ENCODE data around the gene PLPPR1. TPM values are rescaled to one million over a fixed set of nuclear protein-coding genes. Genes with fewer than 3 reads are reported as not detected.
"Not testable (repeated sequence)": the region's sequence is repeated elsewhere in the genome, so short reads cannot be mapped to it uniquely, and the experiment has no call there.

Gene PLPPR1
- total RNA-seq, 1 experiment from 2014 or later: 0.93 TPM

DNA sequence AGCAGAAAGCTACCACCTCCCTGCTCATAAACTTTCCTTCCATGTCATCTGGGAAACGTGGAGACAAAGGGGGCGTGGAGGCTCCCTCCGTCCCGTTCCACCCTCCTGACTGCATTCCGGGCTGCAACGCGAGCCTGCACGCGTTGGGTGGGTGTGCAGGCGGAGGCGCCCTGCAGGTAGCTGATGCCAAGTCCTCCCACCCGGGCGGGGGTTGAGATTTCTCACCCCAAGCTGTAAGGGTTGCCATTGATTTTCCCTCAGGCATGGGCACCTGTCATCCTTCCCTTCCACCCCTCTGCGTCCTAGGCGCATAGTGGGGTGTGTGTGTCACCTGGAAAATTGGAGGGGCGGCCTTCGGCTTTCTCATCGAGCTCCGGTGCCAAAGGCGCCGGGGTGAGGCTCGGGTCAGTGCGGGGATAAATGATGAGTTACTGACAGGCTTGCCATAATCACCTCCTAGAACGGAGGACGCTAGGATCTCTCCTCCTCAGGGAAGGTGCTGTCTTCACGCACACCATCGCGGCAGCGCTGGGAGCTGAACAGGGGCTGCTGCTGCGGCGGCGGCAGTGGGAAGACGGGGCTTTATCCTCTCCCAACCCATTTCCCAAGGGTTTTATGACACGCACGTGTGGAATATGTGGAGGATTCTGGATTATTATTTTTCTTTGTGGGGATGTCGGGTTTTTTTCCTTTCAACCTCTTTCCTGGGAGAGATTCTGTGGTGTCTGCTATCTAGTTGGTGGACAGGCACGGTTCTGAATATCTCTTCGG lies 973 bp downstream of the PLPPR1 start:
- peak overlapping the region; percentile 60 for H3K4me3 ChIP-seq
- peak in 1 of 2 experiments; percentile 11 for DNase-seq
- peaks cover 7% of the 10 kb centered on the region; the same call in 1 of the 2 replicates for H3K27me3 ChIP-seq
- no peaks in the 10 kb centered on the region for H3K9me3 ChIP-seq (replicated peaks)
- no peaks in the 10 kb centered on the region for H3K36me3 ChIP-seq
- H3K27ac ChIP-seq: no peak overlapping the region
- peaks cover 7% of the 10 kb centered on the region for H3K4me1 ChIP-seq

DNA sequence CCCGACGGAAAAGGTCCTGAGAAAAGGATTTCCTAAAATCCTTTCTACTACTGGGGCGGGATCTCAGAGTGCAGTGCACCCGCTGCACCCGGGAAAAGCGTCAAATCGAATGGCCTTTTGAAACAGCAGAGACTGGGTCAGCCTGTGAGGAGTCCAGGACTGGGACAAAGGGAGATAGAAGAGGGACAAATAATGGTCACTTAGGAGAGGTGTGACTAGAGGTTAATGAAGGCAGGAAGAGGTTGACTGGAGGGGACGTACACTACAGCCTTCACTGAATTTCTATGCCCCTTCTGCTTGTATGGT lies 1.5 kb downstream of the PLPPR1 start:
- no peaks in the 10 kb centered on the region for H3K36me3 ChIP-seq
- H3K9me3 ChIP-seq (replicated peaks): no peaks in the 10 kb centered on the region
- peaks cover 7% of the 10 kb centered on the region for H3K4me1 ChIP-seq
- peaks cover 7% of the 10 kb centered on the region; the same call in 1 of the 2 replicates for H3K27me3 ChIP-seq
- no peak overlapping the region for H3K27ac ChIP-seq
- DNase-seq: no peak
- H3K4me3 ChIP-seq: no peak overlapping the region

DNA sequence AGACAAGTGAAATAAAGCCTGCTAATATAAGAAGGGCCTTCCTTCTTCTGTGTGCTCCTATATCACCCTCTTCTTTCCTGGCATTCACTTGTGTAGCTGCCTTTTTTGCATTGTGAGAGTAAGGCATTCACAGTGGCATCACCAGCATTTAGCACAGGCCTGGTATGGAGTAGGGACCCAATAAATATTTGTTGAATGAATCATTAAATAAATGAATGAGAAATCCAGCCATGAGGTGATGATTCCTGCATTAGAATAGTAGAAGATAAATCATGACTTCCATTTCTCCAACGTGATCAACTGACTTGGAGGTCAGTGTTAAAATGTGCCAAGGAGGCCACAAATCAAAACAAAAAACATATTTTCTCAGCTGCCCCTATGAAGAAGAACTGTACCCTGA lies 3.9 kb downstream of the PLPPR1 start:
- Histone ChIP-seq H3K9me3 (replicated peaks) (no peaks in the 10 kb centered on the region), H3K27ac (no peak overlapping the region), H3K36me3 (no peaks in the 10 kb centered on the region), H3K4me3 (no peak overlapping the region), H3K4me1 (peaks cover 6% of the 10 kb centered on the region), H3K27me3 (peaks cover 7% of the 10 kb centered on the region; the same call in 1 of the 2 replicates)
- no peak for DNase-seq

DNA sequence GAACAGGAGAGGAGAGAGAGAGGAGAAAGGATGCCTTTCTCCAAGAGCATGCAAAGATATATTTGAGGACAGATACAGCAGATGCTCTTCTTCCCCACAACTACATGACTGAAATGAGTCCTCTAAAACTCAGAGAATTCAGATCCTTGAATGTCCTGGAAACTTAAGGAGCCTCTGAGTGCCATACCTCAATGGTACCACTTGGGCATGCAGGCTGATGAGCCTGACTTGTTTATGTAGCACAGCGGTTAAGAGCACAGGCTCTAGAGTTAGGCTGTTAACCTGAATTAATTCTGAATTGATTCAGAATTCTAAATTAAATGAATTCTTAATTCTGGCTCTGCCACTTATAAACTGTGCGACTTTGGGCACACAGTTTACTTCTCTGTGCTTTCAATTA lies 5.7 kb downstream of the PLPPR1 start:
- Histone ChIP-seq H3K27ac (no peak overlapping the region), H3K36me3 (no peaks in the 10 kb centered on the region), H3K9me3 (replicated peaks) (no peaks in the 10 kb centered on the region), H3K4me1 (peaks cover 6% of the 10 kb centered on the region), H3K27me3 (peaks cover 6% of the 10 kb centered on the region; the same call in 1 of the 2 replicates), H3K4me3 (no peak overlapping the region)
- no peak for DNase-seq

DNA sequence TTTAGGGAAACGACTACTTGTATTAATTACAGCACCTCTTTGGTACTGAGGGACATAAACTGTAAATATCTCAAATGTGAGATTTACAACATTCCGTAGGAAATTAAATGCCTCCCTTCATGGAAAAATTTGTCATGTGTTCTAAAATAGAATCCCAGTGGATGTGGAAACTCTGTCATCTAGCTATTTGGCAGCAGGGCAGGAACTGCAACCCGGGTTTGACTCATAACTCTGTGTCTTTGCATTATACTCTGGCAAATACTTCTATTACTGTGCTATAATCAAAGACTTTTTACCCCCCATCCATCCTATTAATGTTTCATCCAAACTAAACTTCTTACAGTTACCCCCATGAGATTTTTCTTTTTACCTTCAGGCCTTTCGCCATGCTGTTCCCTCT lies 6.6 kb downstream of the PLPPR1 start:
- peaks cover 6% of the 10 kb centered on the region for H3K4me1 ChIP-seq
- no peak for DNase-seq
- H3K27ac ChIP-seq: no peak overlapping the region
- no peak overlapping the region for H3K4me3 ChIP-seq
- no peaks in the 10 kb centered on the region for H3K27me3 ChIP-seq
- no peaks in the 10 kb centered on the region for H3K36me3 ChIP-seq
- H3K9me3 ChIP-seq (replicated peaks): no peaks in the 10 kb centered on the region

DNA sequence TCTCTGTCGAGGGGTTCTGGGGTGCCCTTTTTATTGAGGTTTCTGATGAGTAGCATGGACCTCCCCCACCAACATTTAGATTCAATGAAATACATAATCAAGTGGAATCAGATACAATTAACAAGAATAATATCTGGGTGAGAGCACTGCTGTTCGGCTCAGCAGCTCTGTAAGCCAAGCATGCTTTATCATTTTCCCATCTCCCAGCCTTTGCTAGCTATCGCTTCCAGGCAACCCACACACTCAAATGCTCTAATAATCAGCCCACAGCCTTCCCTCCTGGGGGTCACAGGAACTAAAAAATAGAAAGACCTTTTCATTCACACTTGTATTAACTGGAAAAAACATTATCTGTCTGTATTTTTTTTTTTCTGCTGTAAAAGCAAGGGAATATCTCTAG lies 8.9 kb downstream of the PLPPR1 start:
- no peaks in the 10 kb centered on the region for H3K36me3 ChIP-seq
- DNase-seq: peak in 1 of 2 experiments; percentile 22
- H3K4me1 ChIP-seq: peaks cover 6% of the 10 kb centered on the region; the same call in 1 of the 2 replicates
- no peaks in the 10 kb centered on the region for H3K9me3 ChIP-seq (replicated peaks)
- H3K4me3 ChIP-seq: no peak overlapping the region
- H3K27ac ChIP-seq: no peak overlapping the region
- no peaks in the 10 kb centered on the region for H3K27me3 ChIP-seq

DNA sequence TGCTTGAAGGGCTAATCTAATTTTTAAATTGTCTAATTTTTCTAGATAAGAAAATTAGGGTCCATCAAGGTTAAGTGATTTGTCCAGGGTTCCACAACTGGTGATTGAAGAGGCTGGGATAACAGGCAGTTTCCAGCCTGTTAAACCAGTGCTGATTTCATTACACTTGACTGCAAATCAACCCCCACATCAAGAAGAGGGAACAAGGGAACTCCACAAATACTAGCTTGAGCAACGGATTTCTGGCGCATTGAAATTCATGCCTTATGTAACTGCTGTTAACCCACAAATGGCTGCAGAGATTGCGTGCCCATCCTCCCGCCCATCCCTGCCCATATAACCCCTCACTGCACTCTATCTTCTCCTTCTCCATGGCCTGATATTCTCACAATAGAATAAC lies 10.0 kb downstream of the PLPPR1 start:
- Histone ChIP-seq H3K9me3 (replicated peaks) (no peaks in the 10 kb centered on the region), H3K4me3 (no peak overlapping the region), H3K27ac (no peak overlapping the region), H3K36me3 (no peaks in the 10 kb centered on the region), H3K27me3 (no peaks in the 10 kb centered on the region), H3K4me1 (peaks cover 6% of the 10 kb centered on the region; the same call in 1 of the 2 replicates)
- no peak for DNase-seq

DNA sequence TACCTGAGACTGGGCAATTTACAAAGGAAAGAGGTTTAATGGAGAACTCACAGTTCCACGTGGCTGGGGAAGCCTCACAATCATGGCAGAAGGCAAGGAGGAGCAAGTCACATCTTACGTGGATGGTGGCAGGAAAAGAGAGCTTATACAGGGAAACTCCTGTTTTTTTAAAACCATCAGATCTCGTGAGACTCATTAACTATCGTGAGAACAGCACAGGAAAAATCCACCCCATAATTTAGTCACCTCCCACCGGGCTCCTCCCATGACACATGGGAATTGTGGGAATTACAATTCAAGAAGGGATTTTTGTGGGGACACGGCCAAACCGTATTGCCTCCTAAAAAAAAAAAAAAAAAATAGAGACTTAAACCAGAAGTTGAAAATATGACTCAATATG lies 11.1 kb downstream of the PLPPR1 start:
- not testable (repeated sequence) for H3K4me3 ChIP-seq; H3K4me1 ChIP-seq; H3K27me3 ChIP-seq; H3K36me3 ChIP-seq; H3K9me3 ChIP-seq (replicated peaks); DNase-seq; H3K27ac ChIP-seq

DNA sequence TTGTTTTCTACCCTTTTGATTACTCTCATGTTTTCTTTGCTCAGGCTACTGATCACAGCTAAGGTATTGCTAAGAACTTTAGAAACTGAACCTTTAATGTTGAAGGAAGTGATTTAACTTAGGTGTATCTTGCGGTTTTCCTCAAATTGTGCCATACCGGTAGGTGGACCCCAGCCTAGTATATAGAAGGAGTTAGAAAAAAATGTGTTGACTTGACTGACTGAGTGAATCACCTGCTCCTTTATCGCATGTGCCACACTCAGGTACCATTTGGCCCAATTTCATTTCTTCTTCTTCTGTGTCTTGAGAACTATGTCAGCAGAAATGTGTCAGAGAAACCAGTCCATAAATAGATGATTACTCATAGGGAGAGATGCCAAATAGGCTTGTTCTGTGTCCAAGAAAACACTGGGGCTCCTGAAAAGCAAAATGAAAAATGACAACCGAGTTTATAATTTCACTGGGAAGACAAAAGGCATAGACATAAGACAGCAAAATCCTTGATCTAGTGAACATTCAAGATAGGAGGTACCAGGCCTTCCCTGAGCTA lies 19.4 kb downstream of the PLPPR1 start:
- no peaks in the 10 kb centered on the region for H3K27me3 ChIP-seq
- DNase-seq: no peak

DNA sequence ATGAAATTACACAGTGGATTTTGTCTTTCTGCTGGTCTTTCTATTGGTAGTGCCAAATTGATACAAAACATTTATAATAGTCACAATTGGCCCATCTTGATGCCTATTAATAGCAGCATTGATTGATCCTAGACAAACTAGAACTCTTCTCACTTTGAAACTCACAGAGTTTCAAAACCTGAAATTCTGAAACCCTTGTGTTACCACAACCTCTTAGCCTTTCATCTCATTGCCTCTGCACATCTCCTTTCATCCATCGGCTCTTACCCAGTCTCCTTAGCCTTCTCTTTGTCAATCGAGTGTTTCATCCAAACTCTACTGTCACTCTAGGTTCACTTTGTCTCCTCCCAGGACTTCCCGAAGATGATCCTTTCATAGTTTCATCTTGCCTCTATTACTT lies 22.1 kb downstream of the PLPPR1 start:
- no peaks in the 10 kb centered on the region for H3K9me3 ChIP-seq (replicated peaks)
- no peaks in the 10 kb centered on the region for H3K27me3 ChIP-seq
- no peak overlapping the region for H3K27ac ChIP-seq
- no peaks in the 10 kb centered on the region for H3K36me3 ChIP-seq
- no peak for DNase-seq
- H3K4me1 ChIP-seq: no peaks in the 10 kb centered on the region
- H3K4me3 ChIP-seq: no peak overlapping the region

More for the DNA sequence above, 19.4 kb downstream of the PLPPR1 start:
- H3K27ac ChIP-seq: no peak overlapping the region
- H3K4me1 ChIP-seq: no peaks in the 10 kb centered on the region
- H3K9me3 ChIP-seq (replicated peaks): no peaks in the 10 kb centered on the region
- no peak overlapping the region for H3K4me3 ChIP-seq
- H3K36me3 ChIP-seq: no peaks in the 10 kb centered on the region

DNA sequence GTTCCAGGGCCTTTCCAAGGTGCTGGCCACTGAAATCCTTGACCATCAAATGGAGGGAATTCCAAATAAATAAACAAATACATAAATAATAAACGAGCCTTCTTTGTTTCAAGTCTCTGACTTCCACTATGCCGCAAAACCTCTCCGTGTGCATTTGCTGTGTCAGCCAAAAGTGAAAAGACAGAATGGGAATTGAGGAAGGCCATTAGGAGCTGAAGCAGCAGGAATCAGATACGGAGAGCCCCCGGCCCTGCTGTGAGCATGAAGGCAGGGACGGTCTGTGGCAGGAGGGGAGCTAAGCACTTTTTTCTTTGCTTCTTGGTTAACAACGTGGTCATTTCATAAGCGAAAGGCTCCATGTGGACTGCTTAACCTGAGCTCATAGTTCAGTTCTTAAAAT lies 26.1 kb downstream of the PLPPR1 start:
- Histone ChIP-seq H3K4me1 (no peaks in the 10 kb centered on the region), H3K4me3 (no peak overlapping the region), H3K27me3 (no peaks in the 10 kb centered on the region), H3K9me3 (replicated peaks) (no peaks in the 10 kb centered on the region), H3K36me3 (no peaks in the 10 kb centered on the region), H3K27ac (no peak overlapping the region)
- DNase-seq: no peak

DNA sequence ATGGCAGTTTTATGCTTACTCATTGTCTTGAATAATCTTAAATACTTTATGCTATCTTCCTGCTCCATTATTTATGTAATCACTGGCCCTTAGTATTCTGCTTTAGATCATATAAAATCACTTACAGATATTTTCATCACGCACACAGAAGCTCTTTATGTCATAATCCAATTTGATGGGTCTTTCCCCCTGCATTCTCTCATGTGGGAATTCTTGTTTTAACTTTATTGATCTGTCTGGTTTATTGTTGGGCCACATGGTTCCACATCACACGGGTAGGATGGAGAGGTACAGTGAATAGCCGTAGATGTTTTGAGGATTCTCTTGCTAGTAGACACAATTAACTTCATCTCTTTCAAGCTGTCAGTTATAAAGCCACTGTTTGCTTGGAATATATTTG lies 27.0 kb downstream of the PLPPR1 start:
- H3K4me3 ChIP-seq: no peak overlapping the region
- H3K27ac ChIP-seq: no peak overlapping the region

DNA sequence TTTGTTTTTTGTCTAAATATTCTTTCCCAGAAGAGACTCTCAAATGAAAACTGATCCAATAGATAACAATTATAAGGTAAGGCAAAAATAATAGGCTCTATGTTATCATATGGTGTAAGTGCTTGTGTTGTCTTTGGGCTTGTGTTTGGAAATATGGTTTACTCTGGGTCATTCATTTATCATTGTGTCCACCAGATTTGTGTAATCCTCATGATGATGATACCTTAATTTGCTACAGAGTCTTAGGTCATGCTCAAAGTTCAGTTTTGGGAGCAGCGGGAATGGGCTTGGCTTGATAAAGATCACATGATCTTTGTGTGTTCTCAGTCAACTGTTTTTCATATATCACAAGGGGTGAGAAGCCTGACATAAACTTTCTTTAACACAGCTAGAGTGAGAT lies 34.2 kb downstream of the PLPPR1 start:
- Histone ChIP-seq H3K4me3 (no peak overlapping the region), H3K27me3 (no peaks in the 10 kb centered on the region), H3K36me3 (no peaks in the 10 kb centered on the region), H3K9me3 (replicated peaks) (no peaks in the 10 kb centered on the region), H3K27ac (no peak overlapping the region), H3K4me1 (no peaks in the 10 kb centered on the region)
- DNase-seq: no peak

More for the DNA sequence above, 27.0 kb downstream of the PLPPR1 start:
- H3K36me3 ChIP-seq: no peaks in the 10 kb centered on the region
- H3K4me1 ChIP-seq: no peaks in the 10 kb centered on the region
- no peaks in the 10 kb centered on the region for H3K27me3 ChIP-seq
- H3K9me3 ChIP-seq (replicated peaks): no peaks in the 10 kb centered on the region
- no peak for DNase-seq

DNA sequence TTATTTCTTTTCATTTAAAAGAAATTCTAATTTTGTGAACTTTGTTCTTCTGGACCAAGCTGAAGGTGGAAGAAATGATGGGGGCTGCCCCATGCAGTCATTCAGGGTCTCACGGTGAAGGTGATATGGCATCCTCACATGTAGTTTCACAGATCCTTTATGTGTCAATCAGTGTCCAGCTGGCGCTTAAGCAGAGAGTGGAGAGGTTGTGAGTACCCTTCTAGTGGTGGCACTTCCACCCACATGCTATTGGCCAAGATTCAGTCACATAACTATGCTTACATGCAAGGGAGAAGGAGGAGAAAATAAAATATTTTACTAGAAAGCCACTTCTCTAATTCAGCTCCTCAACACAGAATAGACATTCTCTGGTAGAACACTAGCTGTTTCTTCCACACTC lies 34.7 kb downstream of the PLPPR1 start:
- DNase-seq: no peak
- Histone ChIP-seq H3K4me1 (no peaks in the 10 kb centered on the region), H3K9me3 (replicated peaks) (no peaks in the 10 kb centered on the region)

DNA sequence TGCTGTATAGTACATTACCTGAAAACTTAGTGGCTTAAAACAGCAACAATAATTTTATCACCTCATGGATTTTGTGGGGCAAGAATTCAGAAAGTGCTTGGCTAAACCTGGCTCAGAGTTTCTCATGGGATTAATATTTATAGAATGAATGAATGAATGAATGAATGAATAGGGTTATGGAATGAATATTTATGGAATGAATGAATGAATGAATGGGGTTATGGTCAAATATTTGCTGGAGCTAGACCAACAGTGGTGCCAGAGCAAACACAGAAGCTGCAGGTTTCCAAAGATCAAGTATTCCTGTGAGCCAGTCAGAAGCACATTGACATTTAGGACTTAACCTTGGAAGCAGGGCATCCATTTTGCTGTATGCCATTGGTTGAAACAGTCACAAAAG lies 35.7 kb downstream of the PLPPR1 start:
- no peaks in the 10 kb centered on the region for H3K36me3 ChIP-seq
- no peaks in the 10 kb centered on the region for H3K9me3 ChIP-seq (replicated peaks)
- H3K27ac ChIP-seq: no peak overlapping the region
- no peak overlapping the region for H3K4me3 ChIP-seq
- H3K27me3 ChIP-seq: no peaks in the 10 kb centered on the region
- no peaks in the 10 kb centered on the region for H3K4me1 ChIP-seq
- no peak for DNase-seq

More for the DNA sequence above, 34.7 kb downstream of the PLPPR1 start:
- Histone ChIP-seq H3K27ac (no peak overlapping the region), H3K4me3 (no peak overlapping the region), H3K27me3 (no peaks in the 10 kb centered on the region), H3K36me3 (no peaks in the 10 kb centered on the region)

DNA sequence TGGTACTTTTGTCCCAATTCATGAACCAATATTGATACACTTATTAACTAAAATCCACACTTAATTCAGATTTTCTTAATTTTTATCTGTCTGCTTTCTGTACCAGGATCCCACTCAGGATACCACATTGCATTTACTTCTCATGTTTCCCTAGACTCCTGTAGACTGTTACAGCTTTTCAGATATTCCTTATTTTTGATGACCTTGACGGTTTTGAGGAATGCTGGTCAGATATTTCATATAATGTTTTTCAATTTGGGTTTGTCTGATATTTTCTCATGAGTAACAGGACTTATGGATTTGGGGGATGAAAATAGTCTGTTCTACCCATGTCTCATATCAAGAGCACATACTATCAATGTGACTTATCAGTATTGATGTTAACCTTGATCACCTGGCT lies 37.4 kb downstream of the PLPPR1 start:
- Histone ChIP-seq H3K9me3 (replicated peaks) (no peaks in the 10 kb centered on the region), H3K4me3 (no peak overlapping the region), H3K36me3 (no peaks in the 10 kb centered on the region), H3K4me1 (no peaks in the 10 kb centered on the region), H3K27me3 (no peaks in the 10 kb centered on the region), H3K27ac (no peak overlapping the region)
- no peak for DNase-seq
